ENCODE results near the gene NOP14. TPM values are rescaled to one million over a fixed set of nuclear protein-coding genes. Genes with fewer than 3 reads are reported as not detected.

NOP14 gene
- total RNA-seq, 2 experiments from 2014 or later = 76.8 to 77.3 TPM

GRCh38 chr4:2971275-2971674, 8.1 kb upstream of the NOP14 start:
- intact Hi-C loops (cut with micrococcal nuclease) = no loop called here
- CTCF ChIA-PET = no interaction called here
- no peaks in the 10 kb centered on the region for H3K36me3 Mint-ChIP-seq (ENCODE audit: low read depth)
- no peaks in the 10 kb centered on the region for H3K9me3 Mint-ChIP-seq
- H3K27ac Mint-ChIP-seq = no peak overlapping the region
- DNase-seq (no peak), ATAC-seq (no peak)
- POLR2A ChIA-PET = no interaction called here
- no peak overlapping the region for H3K4me3 Mint-ChIP-seq
- H3K27me3 Mint-ChIP-seq = no peaks in the 10 kb centered on the region
- no peaks in the 10 kb centered on the region for H3K4me1 Mint-ChIP-seq (ENCODE audit: low read depth)
- TF ChIP-seq, protein P1, sequence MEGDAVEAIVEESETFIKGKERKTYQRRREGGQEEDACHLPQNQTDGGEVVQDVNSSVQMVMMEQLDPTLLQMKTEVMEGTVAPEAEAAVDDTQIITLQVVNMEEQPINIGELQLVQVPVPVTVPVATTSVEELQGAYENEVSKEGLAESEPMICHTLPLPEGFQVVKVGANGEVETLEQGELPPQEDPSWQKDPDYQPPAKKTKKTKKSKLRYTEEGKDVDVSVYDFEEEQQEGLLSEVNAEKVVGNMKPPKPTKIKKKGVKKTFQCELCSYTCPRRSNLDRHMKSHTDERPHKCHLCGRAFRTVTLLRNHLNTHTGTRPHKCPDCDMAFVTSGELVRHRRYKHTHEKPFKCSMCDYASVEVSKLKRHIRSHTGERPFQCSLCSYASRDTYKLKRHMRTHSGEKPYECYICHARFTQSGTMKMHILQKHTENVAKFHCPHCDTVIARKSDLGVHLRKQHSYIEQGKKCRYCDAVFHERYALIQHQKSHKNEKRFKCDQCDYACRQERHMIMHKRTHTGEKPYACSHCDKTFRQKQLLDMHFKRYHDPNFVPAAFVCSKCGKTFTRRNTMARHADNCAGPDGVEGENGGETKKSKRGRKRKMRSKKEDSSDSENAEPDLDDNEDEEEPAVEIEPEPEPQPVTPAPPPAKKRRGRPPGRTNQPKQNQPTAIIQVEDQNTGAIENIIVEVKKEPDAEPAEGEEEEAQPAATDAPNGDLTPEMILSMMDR (IDR thresholded peaks at IDR 0.05) = no peak

GRCh38 chr4:2968381-2968780, 5.2 kb upstream of the NOP14 start:
- ATAC-seq = no peak
- Mint-ChIP-seq H3K4me1 (ENCODE audit: low read depth) (peaks cover 7% of the 10 kb centered on the region), H3K36me3 (ENCODE audit: low read depth) (no peaks in the 10 kb centered on the region), H3K4me3 (no peak overlapping the region), H3K27me3 (no peaks in the 10 kb centered on the region), H3K27ac (no peak overlapping the region), H3K9me3 (no peaks in the 10 kb centered on the region)
- intact Hi-C loops (cut with micrococcal nuclease) = no loop called here
- CTCF ChIA-PET = interaction anchor here (5.0 kb wide), 1 partner anchor 9 kb away, joined by 34 read pairs; no protein-coding TSS in a partner anchor
- DNase-seq = no peak
- POLR2A ChIA-PET = interaction anchor here (1.5 kb wide), 1 partner anchor 8 kb away, joined by 3 read pairs; no protein-coding TSS in a partner anchor
- TF ChIP-seq, protein P1 (IDR thresholded peaks at IDR 0.05) = no peak

DNA sequence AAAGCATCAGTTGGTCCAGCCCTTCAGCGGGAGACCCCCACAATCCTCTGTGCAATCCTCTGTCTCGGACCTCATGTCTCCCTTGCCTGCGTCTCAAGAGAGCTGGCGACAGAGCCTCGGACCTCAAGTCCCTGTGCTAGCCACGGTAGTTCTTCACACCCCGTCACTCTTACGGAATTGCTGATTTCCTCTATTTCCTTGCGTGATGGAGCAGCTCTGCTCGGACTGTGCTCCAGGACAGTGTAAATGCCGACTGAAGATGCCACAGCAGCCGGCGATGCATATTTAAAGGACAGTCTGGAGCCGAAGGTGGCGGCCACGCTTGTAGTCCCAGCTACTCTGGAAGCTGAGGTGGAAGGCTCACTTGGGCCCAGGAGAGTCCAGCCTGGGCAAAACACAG, 2.1 kb upstream of the NOP14 start:
- H3K4me3 Mint-ChIP-seq = no peak overlapping the region
- no peak for ATAC-seq

DNA sequence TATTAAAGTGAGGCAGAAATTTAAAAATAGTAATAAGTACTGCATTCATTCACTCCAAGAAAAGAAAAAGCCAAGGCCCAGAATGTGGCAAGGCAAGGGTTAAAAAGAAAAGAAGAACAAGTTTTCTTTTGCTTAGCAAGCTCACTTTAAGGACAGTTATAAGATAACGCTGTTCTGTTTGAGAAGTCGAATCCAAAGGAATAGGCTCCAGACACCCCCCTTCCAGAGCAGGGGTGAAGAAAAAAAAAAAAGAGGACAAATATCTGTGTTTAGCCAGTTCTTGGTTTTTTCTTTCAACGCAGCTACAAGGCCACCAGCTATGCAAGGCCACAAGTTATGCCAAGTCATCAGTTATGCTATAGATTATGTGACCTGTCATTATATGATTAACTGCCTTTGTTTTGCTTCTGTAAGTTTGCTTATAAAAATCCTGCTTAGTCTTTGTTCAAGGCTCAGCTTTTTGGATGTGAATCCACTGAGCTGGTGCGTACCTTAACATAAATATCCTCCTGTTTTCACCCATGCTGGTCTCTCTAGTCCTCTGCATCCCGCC, 1.6 kb upstream of the NOP14 start:
- no peaks in the 10 kb centered on the region for H3K27me3 Mint-ChIP-seq
- H3K36me3 Mint-ChIP-seq (ENCODE audit: low read depth) = peaks cover 13% of the 10 kb centered on the region
- TF ChIP-seq, protein P1 (IDR thresholded peaks at IDR 0.05) = no peak
- no peak for DNase-seq
- no peak overlapping the region for H3K27ac Mint-ChIP-seq
- no peak for ATAC-seq
- H3K4me3 Mint-ChIP-seq = peak overlapping the region; percentile 83
- intact Hi-C loops (cut with micrococcal nuclease) = no loop called here
- peaks cover 20% of the 10 kb centered on the region for H3K4me1 Mint-ChIP-seq (ENCODE audit: low read depth)
- H3K9me3 Mint-ChIP-seq = no peaks in the 10 kb centered on the region
- ChIA-PET CTCF (interaction anchor here (1.1 to 5.0 kb wide), 3 partner anchors 9 to 80 kb away, joined by 3 to 34 read pairs (median 3); no protein-coding TSS in a partner anchor), POLR2A (interaction anchor here (1.1 kb wide), 1 partner anchor 551 kb away, joined by 4 read pairs; no protein-coding TSS in a partner anchor)

More for the DNA sequence above, 2.1 kb upstream of the NOP14 start:
- no peak overlapping the region for H3K27ac Mint-ChIP-seq
- H3K4me1 Mint-ChIP-seq (ENCODE audit: low read depth) = peaks cover 16% of the 10 kb centered on the region
- ChIA-PET CTCF (interaction anchor here (1.1 to 5.0 kb wide), 3 partner anchors 8 to 79 kb away, joined by 3 to 34 read pairs (median 3); no protein-coding TSS in a partner anchor), POLR2A (no interaction called here)
- peaks cover 10% of the 10 kb centered on the region for H3K36me3 Mint-ChIP-seq (ENCODE audit: low read depth)
- no peaks in the 10 kb centered on the region for H3K27me3 Mint-ChIP-seq
- DNase-seq = no peak
- H3K9me3 Mint-ChIP-seq = no peaks in the 10 kb centered on the region
- TF ChIP-seq, protein P1 (IDR thresholded peaks at IDR 0.05) = no peak
- intact Hi-C loops (cut with micrococcal nuclease) = no loop called here

DNA sequence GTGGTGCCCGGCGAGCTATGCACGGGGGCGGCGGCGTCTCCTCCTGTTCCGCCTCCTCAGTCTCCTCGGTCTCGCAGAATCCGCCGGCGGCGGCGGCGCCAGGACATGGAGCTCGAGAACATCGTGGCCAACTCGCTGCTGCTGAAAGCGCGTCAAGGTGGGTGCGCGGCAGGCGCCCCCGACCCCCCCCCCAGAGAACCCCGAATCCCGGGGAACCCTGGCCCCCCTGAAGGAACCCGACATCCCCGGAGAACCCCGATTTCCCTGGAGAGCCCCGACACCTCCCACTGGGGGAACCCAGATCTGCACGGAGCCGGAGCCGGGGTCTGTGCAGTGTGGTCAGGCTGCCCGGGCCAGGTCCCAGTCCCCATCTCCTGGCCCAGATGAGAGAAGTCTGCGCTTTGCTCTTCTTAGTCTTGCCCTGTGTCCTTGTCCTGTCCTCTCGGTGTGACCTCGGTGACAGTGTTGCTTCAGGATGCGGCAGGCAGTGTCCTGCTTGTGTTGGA, 813 bp upstream of the NOP14 start:
- TF ChIP-seq, protein P1 (IDR thresholded peaks at IDR 0.05) = no peak
- no peaks in the 10 kb centered on the region for H3K9me3 Mint-ChIP-seq
- H3K36me3 Mint-ChIP-seq (ENCODE audit: low read depth) = peaks cover 17% of the 10 kb centered on the region
- ChIA-PET CTCF (interaction anchor here (0.8 to 1.9 kb wide), 7 partner anchors 10 to 208 kb away, joined by 3 to 18 read pairs (median 4); partner anchors contain the start of gene TNIP2), POLR2A (interaction anchor here (0.8 to 1.1 kb wide), 5 partner anchors 28 to 551 kb away, joined by 3 to 4 read pairs (median 3); no protein-coding TSS in a partner anchor)
- H3K27ac Mint-ChIP-seq = peak overlapping the region; percentile 58
- ATAC-seq (no peak), DNase-seq (no peak)
- intact Hi-C loops (cut with micrococcal nuclease) = loop anchor here (2.0 kb wide), 1 partner anchor 27 kb away; no protein-coding TSS in a partner anchor
- H3K4me1 Mint-ChIP-seq (ENCODE audit: low read depth) = peaks cover 26% of the 10 kb centered on the region
- peak overlapping the region; percentile 83 for H3K4me3 Mint-ChIP-seq
- H3K27me3 Mint-ChIP-seq = no peaks in the 10 kb centered on the region

Measured in activated CD8-positive, alpha-beta T cell treated with anti-CD3 and anti-CD28 coated beads for 36 hours (primary cell).